ENCODE data around the gene TTC28. TPM values are rescaled to one million over a fixed set of nuclear protein-coding genes. Genes with fewer than 3 reads are reported as not detected.

TTC28 gene
- total and polyA plus RNA-seq, 2 donors = 2.0 to 5.5 TPM

GRCh38 chr22:28397306-28397705 lies 282.3 kb downstream of the TTC28 start:
- Histone ChIP-seq H3K27ac (ENCODE audit: low read depth in 1 of 2, low read length in 1 of 2) (no peak overlapping the region), H3K4me1 (ENCODE audit: control insufficient read depth in 2 of 2, insufficient read depth in 2 of 2, low read length in 2 of 2) (no peaks in the 10 kb centered on the region), H3K4me3 (ENCODE audit: low read length in 2 of 2) (no peak overlapping the region), H3K27me3 (ENCODE audit: control insufficient read depth in 2 of 2, insufficient read depth in 1 of 2, low read length in 1 of 2) (no peaks in the 10 kb centered on the region), H3K36me3 (ENCODE audit: control insufficient read depth in 2 of 2, insufficient read depth in 2 of 2, low read length in 1 of 2) (no peaks in the 10 kb centered on the region), H3K9me3 (ENCODE audit: control insufficient read depth in 2 of 2, insufficient read depth in 1 of 2, low read length in 1 of 2) (peaks cover 0 to 5% of the 10 kb centered on the region in 2 donors)
- DNase-seq (ENCODE audit: low read depth in 6 of 9, low spot score in 9 of 9) = no peak
- 95% methylated on average over 4 of the region's 4 CpGs for WGBS

DNA sequence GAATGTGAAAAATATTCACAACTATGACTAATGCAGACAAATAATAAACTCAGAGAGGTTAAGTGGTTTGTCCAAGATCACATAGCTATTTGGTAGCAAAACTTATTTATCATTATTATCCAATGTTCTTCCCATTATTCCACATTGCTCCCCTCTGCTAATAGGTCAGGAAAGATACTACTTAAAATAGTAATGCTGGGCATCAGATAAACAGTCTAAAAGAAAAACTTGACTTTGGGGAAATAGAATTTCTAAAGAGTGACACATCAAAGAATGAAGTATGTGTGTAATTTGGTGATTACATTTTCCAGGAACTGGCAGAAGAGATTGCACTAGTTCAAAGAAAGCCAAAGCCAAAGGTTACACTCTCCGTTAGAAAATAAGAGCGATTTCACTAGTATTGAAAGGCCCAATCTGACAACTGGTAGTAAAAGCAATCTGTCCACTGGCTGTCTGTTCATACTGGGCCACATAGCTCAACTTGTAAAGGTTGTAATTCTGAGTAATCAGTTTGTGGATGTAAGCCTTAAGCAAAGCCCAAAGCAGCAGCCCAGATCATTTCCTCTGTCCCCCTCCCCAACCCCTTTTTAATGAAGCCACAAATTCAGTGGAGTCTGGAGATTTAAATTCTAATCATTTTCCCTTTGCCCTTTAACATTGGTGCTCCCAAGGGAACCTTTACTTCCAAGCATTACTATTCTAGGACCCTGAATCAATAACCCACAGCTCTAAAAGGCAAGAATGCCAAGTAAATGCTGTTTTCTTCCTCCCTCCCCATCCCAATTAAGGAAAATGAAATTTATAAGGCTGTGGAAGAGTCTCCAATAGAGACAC lies 283.5 kb downstream of the TTC28 start:
- 49% methylated on average over 2 of the region's 2 CpGs for WGBS
- no peak for DNase-seq (ENCODE audit: low read depth in 6 of 9, low spot score in 9 of 9)
- H3K27ac ChIP-seq (ENCODE audit: low read depth in 1 of 2, low read length in 1 of 2) = no peak overlapping the region
- H3K4me1 ChIP-seq (ENCODE audit: control insufficient read depth in 2 of 2, insufficient read depth in 2 of 2, low read length in 2 of 2) = no peaks in the 10 kb centered on the region
- H3K4me3 ChIP-seq (ENCODE audit: low read length in 2 of 2) = no peak overlapping the region
- H3K9me3 ChIP-seq (ENCODE audit: control insufficient read depth in 2 of 2, insufficient read depth in 1 of 2, low read length in 1 of 2) = peaks cover 0 to 5% of the 10 kb centered on the region in 2 donors
- H3K27me3 ChIP-seq (ENCODE audit: control insufficient read depth in 2 of 2, insufficient read depth in 1 of 2, low read length in 1 of 2) = no peaks in the 10 kb centered on the region
- H3K36me3 ChIP-seq (ENCODE audit: control insufficient read depth in 2 of 2, insufficient read depth in 2 of 2, low read length in 1 of 2) = no peaks in the 10 kb centered on the region

- no peak for DNase-seq (ENCODE audit: low read depth in 6 of 9, low spot score in 9 of 9)
- 98% methylated on average over 4 of the region's 4 CpGs for WGBS
- H3K36me3 ChIP-seq (ENCODE audit: control insufficient read depth in 2 of 2, insufficient read depth in 2 of 2, low read length in 1 of 2) = no peaks in the 10 kb centered on the region
- peaks cover 0 to 5% of the 10 kb centered on the region in 2 donors for H3K9me3 ChIP-seq (ENCODE audit: control insufficient read depth in 2 of 2, insufficient read depth in 1 of 2, low read length in 1 of 2)
- H3K27me3 ChIP-seq (ENCODE audit: control insufficient read depth in 2 of 2, insufficient read depth in 1 of 2, low read length in 1 of 2) = no peaks in the 10 kb centered on the region
- H3K27ac ChIP-seq (ENCODE audit: low read depth in 1 of 2, low read length in 1 of 2) = no peak overlapping the region
- H3K4me1 ChIP-seq (ENCODE audit: control insufficient read depth in 2 of 2, insufficient read depth in 2 of 2, low read length in 2 of 2) = no peaks in the 10 kb centered on the region
- H3K4me3 ChIP-seq (ENCODE audit: low read length in 2 of 2) = no peak overlapping the region
Measured at GRCh38 chr22:28395520-28395919, 284.1 kb downstream of the TTC28 start.

- no peaks in the 10 kb centered on the region for H3K4me1 ChIP-seq (ENCODE audit: control insufficient read depth in 2 of 2, insufficient read depth in 2 of 2, low read length in 2 of 2)
- H3K27ac ChIP-seq (ENCODE audit: low read depth in 1 of 2, low read length in 1 of 2) = no peak overlapping the region
- DNase-seq (ENCODE audit: low read depth in 6 of 9, low spot score in 9 of 9) = no peak
- H3K27me3 ChIP-seq (ENCODE audit: control insufficient read depth in 2 of 2, insufficient read depth in 1 of 2, low read length in 1 of 2) = no peaks in the 10 kb centered on the region
- peaks cover 0 to 5% of the 10 kb centered on the region in 2 donors for H3K9me3 ChIP-seq (ENCODE audit: control insufficient read depth in 2 of 2, insufficient read depth in 1 of 2, low read length in 1 of 2)
- no peak overlapping the region for H3K4me3 ChIP-seq (ENCODE audit: low read length in 2 of 2)
- WGBS = 94% methylated on average over 2 of the region's 2 CpGs
- H3K36me3 ChIP-seq (ENCODE audit: control insufficient read depth in 2 of 2, insufficient read depth in 2 of 2, low read length in 1 of 2) = no peaks in the 10 kb centered on the region
Measured at GRCh38 chr22:28394513-28395110, 285.0 kb downstream of the TTC28 start.

DNA sequence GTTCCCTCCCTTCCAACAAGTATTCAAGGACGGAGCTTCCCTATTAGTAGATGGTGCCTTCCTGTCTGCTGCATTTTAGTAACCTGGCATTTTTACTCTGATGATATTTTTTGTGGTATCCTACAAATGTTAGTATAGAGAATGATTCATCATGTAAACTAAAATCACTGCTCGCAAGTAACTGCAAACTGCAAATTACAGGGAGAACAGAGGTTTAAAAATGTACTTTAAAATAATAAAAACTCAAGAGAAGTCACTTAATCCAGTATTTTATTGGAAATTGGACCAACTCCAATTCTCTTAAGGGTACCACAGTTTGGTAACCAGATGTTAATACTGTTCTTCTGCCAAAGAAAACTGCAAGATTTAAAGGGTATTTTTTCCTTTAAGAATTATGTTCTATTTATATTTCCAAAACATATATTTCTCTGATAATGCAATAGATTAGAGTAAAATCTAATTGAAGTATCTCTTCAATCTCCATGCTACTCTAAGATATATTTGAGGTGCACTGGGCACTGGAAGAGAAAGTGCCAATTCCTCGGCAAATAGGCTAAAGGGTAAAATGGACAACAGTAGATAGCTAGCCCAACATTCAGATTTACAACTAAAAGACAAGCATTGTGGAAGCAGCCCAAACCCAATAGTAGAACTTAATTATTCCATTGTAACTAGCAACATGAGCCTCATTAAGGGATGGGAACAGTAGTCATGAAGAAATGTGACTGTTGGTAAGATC lies 298.0 kb downstream of the TTC28 start:
- no peak overlapping the region for H3K4me3 ChIP-seq (ENCODE audit: low read length in 2 of 2)
- H3K4me1 ChIP-seq (ENCODE audit: control insufficient read depth in 2 of 2, insufficient read depth in 2 of 2, low read length in 2 of 2) = no peaks in the 10 kb centered on the region
- WGBS = 98% methylated on average over 3 of the region's 3 CpGs
- no peaks in the 10 kb centered on the region for H3K9me3 ChIP-seq (ENCODE audit: control insufficient read depth in 2 of 2, insufficient read depth in 1 of 2, low read length in 1 of 2)
- no peaks in the 10 kb centered on the region for H3K27me3 ChIP-seq (ENCODE audit: control insufficient read depth in 2 of 2, insufficient read depth in 1 of 2, low read length in 1 of 2)
- no peak for DNase-seq (ENCODE audit: low read depth in 6 of 9, low spot score in 9 of 9)
- H3K27ac ChIP-seq (ENCODE audit: low read depth in 1 of 2, low read length in 1 of 2) = no peak overlapping the region
- H3K36me3 ChIP-seq (ENCODE audit: control insufficient read depth in 2 of 2, insufficient read depth in 2 of 2, low read length in 1 of 2) = no peaks in the 10 kb centered on the region

GRCh38 chr22:28379951-28380350 lies 299.7 kb downstream of the TTC28 start:
- DNase-seq (ENCODE audit: low read depth in 6 of 9, low spot score in 9 of 9) = no peak
- H3K4me3 ChIP-seq (ENCODE audit: low read length in 2 of 2) = no peak overlapping the region
- no peaks in the 10 kb centered on the region for H3K36me3 ChIP-seq (ENCODE audit: control insufficient read depth in 2 of 2, insufficient read depth in 2 of 2, low read length in 1 of 2)
- no peaks in the 10 kb centered on the region for H3K27me3 ChIP-seq (ENCODE audit: control insufficient read depth in 2 of 2, insufficient read depth in 1 of 2, low read length in 1 of 2)
- no peaks in the 10 kb centered on the region for H3K4me1 ChIP-seq (ENCODE audit: control insufficient read depth in 2 of 2, insufficient read depth in 2 of 2, low read length in 2 of 2)
- whole genome bisulfite sequencing = 93% methylated on average over 4 of the region's 4 CpGs
- H3K9me3 ChIP-seq (ENCODE audit: control insufficient read depth in 2 of 2, insufficient read depth in 1 of 2, low read length in 1 of 2) = no peaks in the 10 kb centered on the region
- no peak overlapping the region for H3K27ac ChIP-seq (ENCODE audit: low read depth in 1 of 2, low read length in 1 of 2)

DNA sequence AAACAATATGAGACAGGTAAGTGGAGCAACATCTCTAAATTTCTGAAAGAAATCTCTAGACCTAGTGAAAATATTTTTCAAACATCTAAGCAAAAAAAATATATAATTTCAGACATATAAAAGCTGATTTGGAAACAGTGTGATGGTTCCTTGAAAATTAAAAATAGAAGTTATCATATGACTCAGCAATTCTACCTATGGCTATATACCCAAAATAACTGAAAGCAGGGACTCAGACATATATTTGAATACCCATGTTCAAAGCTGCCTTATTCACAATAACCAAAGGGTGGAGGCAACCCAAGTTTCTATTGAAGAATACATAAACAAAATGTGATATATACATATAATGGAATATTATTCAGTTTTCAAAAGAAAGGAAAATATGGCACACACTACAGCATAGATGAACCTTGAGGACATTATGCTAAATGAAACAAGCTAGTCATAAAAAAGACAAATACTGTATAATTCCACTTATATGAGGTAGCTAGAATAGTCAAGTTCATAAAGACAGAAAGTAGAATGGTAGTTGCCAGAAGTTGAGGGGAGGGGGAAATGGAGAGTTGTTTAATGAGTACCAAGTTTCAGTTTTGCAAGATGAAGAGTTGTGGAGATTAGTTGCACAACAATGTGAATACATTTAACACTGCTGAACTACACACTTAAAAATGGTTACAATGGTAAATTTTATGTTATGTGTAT lies 300.4 kb downstream of the TTC28 start:
- Histone ChIP-seq H3K27me3 (ENCODE audit: control insufficient read depth in 2 of 2, insufficient read depth in 1 of 2, low read length in 1 of 2) (no peaks in the 10 kb centered on the region), H3K9me3 (ENCODE audit: control insufficient read depth in 2 of 2, insufficient read depth in 1 of 2, low read length in 1 of 2) (no peaks in the 10 kb centered on the region), H3K36me3 (ENCODE audit: control insufficient read depth in 2 of 2, insufficient read depth in 2 of 2, low read length in 1 of 2) (no peaks in the 10 kb centered on the region), H3K4me1 (ENCODE audit: control insufficient read depth in 2 of 2, insufficient read depth in 2 of 2, low read length in 2 of 2) (no peaks in the 10 kb centered on the region), H3K27ac (ENCODE audit: low read depth in 1 of 2, low read length in 1 of 2) (no peak overlapping the region), H3K4me3 (ENCODE audit: low read length in 2 of 2) (no peak overlapping the region)
- DNase-seq (ENCODE audit: low read depth in 6 of 9, low spot score in 9 of 9) = no peak

GRCh38 chr22:28375761-28376534 lies 303.7 kb downstream of the TTC28 start:
- Histone ChIP-seq H3K27me3 (ENCODE audit: control insufficient read depth in 2 of 2, insufficient read depth in 1 of 2, low read length in 1 of 2) (no peaks in the 10 kb centered on the region), H3K9me3 (ENCODE audit: control insufficient read depth in 2 of 2, insufficient read depth in 1 of 2, low read length in 1 of 2) (no peaks in the 10 kb centered on the region), H3K4me3 (ENCODE audit: low read length in 2 of 2) (no peak overlapping the region), H3K4me1 (ENCODE audit: control insufficient read depth in 2 of 2, insufficient read depth in 2 of 2, low read length in 2 of 2) (no peaks in the 10 kb centered on the region), H3K27ac (ENCODE audit: low read depth in 1 of 2, low read length in 1 of 2) (no peak overlapping the region), H3K36me3 (ENCODE audit: control insufficient read depth in 2 of 2, insufficient read depth in 2 of 2, low read length in 1 of 2) (no peaks in the 10 kb centered on the region)
- DNase-seq (ENCODE audit: low read depth in 6 of 9, low spot score in 9 of 9) = no peak

Data from thymus (tissue), 11 donors.